HG02885 (cell line): ENCODE results near the gene CCDC149.

Experiments used
- ATAC-seq: cut with Tn5 transposase; IDR thresholded peaks from one replicate; pipeline ENCODE4 v1.9.1; 2021; ENCODE audit warnings: mild to moderate bottlenecking; ENCODE audit not compliant: unreplicated experiment, poor library complexity

CCDC149 gene

DNA sequence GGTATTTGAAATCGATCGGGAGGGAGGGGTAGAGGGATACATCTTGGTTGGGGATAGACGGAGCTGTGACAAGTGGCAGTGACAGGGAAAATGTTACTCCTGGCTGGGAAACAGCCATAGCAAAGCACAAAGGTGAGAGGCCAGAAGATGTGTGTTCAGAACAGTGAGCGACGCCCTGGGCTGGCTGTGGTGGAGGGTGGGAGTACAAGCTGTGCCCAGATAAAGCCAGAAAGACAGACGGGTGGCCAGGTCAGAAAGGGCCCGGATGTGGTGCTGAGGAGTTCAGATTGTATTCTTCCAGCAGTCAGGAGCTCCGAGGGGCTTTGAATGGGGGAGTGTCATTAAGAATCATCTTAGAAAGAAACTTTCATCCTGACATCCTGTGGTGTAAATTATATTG is 27.9 kb downstream of the CCDC149 start:
- ATAC-seq = no peak

DNA sequence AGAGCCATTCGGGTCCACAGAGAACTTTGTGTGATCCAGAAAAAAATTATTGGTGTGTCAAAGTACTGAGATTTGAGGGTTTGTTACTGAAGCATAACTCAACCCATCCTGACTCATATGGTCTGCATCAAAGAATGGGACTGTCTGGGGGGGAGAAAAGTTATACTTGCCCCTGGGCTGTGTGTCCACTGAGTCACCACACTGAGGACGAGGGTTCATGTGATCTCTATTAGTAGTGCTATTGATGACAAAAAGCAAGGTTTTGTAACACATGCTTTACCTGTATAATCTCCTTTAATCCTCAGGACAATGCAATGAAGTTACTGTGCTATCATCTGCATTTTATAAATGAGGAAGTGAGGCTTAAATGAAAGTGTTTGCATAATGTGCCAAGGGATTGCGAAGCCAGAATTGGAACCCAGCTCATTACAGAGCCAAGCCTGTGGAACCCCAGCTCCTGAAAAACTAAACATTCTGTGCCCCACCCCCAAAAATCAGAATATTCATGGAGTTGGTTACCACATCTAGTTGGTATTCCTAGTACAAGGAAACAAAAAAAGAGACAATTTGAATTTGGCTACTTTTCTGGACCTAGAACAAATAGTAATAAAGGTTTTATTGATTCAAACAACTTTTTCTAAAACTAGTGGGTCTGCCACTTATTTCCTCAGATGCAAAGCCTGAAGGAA is 31.2 kb downstream of the CCDC149 start:
- no peak for ATAC-seq

DNA sequence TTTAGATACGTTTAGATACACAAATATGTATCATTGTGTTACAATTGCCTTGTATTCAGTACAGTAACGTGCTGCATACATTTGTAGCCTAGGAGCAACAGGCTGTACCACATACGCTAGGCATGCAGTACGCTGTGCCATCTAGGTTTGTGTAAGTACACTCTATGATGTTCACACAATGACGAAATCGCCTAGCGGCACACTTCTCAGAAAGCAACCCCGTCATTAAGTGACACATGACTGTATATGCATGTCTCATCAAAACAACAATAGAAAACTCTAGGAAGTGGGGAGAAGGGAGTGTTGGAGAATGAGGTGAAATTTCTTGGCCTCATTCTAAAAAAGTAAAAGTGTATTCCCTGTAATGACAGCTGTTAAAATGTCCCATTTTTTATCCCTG is 32.7 kb downstream of the CCDC149 start:
- no peak for ATAC-seq

DNA sequence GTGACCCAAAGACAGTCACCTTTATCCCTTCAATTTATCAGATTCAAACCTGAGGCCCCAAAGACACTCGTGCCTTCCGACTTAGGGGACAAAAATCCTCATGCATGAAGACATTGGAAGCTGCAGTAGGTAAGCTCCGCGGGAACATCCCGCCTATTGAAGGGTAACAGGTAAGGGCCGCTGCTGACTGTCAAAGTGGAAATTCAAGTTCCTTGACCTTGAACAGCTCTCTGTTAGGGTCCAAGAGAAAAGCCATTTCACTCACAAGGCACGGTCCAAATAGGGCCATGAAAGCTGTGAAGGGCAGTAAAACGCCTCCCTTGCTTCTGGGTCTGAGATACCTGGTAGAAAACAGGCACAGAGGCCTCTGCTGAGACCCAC is 34.2 kb downstream of the CCDC149 start:
- no peak for ATAC-seq

DNA sequence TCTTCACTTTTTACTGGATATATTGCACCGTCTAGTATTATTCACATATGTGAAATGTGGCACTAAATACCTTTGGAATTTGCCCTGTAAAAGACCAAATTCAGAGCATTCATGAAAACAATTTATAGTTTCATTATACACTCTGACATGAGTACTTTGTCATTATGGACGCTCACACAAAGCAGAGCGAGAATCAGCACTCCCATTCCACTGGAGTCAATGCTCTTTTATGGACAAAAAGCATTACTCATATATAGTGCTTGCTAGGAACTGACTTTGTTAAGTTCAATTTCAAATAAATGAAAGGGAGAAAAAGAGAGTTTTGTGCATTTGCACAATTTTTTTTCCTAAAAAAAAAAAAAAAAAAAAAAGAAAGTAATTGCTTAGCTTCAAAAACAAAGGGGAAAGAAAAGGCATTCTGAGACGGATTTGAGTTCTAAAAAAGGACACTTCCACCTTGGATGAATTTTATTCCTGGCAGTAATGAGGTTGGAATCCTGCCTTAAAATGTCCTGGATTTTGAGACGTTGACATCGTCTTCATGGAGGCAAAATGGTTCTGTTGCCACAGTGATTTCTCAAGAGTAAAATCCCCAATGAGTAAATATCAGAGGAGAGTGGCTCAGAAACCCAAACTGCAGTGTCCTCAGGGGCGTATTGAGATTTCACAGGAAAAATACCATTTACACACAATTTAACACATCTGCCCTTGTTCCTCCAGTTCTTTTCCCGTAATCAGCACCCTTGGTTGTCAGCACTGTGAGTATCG is 34.8 kb downstream of the CCDC149 start:
- no peak for ATAC-seq

DNA sequence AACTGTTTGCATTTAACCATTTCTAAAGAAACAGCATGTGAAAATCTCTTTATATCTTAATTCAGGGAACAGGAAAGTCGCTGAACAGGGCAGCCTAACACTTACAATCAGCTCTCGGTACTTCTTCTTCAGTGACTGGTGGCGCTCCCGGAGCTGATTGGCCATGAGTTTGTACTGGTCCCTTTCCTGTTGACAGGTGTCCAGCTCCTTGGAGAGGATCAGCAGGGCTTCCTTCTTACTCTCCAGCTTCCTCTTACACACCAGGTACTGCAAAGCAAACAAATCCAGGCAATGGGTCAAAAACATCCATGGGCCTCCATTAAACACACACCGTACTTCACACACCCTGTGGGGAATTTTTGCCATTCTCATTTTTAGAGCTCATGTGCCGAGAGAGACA is 36.4 kb downstream of the CCDC149 start:
- no peak for ATAC-seq

DNA sequence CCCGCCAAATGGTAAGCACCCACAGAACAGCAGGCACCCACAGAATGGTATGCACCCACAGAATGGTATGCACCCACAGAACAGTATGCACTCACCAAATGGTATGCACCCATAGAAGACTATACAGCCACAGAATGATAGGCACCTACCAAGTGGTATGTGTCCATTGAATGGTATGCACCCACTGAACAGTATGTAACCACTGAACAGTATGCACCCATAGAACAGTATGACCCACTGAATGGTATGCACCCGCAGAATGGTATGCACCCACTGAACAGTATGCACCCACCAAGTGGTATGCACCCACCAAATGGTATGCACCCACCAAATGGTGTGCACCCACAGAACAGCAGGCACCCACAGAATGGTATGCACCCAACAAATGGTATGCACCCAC is 40.1 kb downstream of the CCDC149 start:
- no peak for ATAC-seq

DNA sequence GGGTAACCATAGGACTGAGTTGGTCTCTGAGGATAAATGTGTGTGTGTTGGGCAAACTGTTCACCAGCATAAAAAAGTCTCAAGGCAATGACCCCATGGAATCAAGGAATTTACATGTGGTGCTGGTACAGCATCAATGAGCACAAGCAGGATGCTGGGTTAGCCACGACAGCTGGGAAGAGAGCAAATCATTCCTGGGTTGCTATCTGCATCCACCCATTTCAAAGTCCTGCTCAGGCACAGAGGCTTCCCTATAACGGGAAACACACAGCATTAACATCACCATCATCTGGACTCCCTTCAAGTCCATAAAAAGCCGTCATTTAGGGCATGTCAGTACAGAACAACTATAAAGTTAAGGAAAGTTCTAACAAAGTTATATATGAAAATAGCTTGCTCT is 41.6 kb downstream of the CCDC149 start:
- ATAC-seq = no peak

DNA sequence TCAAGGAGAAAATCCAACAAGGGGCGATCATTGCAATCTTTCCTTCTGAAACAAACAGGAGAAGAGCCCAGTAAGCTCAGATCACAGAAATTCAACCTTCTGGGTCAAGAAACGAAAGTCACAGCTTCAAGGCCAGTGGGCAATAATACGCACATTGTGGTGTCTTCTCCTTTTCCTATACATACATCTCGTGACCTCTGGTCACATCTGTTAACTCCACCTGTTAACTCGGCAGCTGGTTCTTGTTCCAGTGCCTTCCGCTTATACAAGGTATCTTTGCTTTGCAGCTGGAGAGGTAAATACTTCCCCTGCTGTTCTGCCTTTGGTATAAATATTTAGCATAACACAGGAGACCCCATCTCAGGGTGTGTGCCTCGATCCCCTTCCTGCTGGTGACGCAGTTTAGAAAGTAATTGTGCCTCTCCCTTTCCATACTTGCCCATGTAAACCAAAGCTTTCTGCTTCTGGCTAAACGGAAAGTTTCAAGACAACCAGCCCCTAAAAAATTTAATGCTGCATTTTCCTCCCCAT is 45.0 kb downstream of the CCDC149 start:
- no peak for ATAC-seq

DNA sequence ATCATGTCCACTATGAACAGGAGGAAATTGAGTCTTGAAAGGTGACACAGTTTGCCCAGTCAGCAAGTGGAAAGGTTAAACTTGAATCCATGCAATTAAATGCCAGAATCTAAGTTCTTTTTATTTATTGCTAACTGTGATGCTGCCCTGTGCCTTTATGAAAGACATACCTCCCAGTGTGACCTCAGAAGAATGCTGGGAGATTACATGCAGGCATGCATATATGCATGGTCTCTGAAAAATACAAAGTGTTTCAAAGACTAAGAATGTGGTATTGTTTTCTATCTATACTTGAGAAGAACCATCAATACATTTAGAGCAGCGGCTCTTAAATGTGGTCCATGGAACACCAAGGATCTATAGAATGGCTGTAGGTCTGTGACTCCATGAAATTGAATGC is 45.6 kb downstream of the CCDC149 start:
- no peak for ATAC-seq

DNA sequence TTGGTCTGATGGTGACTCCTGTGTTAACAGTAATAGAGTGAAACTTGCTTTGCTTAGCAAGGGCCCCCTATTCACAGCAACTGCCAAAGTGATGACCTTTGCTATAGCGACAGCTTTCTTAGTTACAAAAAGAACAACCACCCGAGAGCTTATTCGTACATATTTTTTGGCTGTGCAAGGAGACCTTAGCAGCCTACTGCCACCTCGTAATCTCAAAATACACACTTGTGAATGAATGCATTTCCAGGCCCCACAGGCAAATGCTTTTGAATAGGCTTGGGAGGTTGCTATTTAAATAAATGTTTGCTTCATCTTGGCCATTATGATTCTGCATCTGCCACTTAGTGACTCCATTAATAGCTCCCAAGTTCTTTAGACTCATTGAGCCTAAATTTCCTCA is 47.4 kb downstream of the CCDC149 start:
- ATAC-seq = no peak

DNA sequence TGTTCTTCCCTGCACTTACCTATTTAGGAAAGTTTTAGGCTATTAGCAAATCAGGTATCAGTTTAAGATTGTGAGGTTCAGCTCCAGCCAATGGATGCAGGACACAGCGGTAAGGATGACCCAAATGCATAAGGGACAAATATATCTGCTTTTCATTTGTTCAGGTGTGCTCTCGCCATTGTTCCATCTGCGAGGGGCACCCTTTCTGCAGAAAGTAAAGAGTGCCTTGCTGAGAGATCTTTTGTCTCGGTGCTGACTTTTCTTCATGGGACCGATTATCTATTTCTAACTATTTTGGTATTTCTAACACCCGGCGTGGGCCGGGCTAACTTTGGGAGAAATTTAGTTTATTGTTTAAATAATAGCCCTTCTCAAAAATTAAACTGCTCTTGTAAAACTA is 49.0 kb downstream of the CCDC149 start:
- no peak for ATAC-seq

DNA sequence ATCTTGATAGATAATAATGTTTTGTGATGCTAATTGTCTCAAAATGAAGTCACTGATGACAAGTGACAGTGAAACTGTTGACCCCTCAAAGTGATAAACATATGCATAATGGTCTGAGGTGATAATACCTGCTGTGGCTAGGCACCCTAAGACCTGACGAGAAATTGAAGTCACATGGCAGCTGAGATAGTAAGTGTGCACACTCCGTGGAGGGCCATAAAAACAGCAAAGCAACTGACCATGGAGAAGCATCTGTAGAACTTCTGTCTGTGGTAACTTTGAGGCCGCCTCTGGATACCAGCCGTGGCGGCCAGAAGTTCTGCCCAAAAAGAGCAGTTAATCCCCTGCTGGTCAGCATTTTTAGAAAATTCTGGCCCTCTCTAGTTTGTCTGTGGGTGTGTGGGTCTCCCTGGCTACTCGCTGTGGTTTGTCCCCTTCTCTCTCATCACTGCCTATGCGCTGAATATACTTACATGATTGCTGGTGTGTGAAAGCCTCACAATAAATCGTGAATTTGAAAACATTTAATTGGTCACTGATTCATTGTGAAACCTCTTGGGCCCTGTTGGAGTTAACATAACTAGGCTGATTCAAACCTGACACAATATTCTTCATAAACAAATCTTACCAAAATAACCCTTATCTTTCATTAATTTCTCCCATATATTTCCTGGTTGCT is 50.6 kb downstream of the CCDC149 start:
- peak; percentile 80 for ATAC-seq

DNA sequence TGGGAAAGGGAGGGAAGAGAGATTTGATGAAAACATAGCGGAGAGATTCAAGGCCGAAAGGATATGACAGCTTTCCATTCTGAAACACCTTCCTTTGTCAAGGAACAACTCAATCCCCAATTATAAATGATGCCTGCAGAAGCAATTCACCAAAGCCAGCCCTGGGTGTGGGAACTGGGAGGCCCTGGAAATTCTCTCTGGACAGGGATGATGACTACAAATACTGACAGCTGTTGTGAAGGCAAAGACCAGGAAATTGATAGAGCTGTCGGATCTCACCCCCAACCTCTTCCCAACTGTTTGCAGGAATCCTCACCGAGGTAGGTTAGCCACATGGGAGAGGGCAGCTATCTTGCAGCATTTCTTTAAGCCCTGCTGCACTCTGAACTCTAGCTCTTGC is 54.3 kb downstream of the CCDC149 start:
- ATAC-seq = no peak

DNA sequence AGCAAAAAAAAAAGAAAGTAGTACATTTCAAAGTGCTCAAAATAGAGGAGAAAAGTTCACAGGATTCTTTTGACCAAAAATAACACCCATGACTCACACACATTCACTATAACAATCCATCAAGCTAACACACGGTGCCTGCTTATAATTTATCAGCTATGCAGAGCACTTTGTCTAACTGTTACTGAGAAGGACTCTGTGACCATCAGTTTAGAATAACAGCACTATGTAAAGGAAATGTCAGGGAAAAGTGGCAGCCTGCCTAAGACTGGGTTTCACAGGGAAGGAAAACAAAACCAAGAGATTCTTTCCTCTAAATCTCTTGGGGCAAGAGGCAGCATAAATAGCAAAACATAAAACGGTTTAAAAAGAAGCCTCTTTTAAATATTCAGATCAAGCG is 54.8 kb downstream of the CCDC149 start:
- no peak for ATAC-seq

DNA sequence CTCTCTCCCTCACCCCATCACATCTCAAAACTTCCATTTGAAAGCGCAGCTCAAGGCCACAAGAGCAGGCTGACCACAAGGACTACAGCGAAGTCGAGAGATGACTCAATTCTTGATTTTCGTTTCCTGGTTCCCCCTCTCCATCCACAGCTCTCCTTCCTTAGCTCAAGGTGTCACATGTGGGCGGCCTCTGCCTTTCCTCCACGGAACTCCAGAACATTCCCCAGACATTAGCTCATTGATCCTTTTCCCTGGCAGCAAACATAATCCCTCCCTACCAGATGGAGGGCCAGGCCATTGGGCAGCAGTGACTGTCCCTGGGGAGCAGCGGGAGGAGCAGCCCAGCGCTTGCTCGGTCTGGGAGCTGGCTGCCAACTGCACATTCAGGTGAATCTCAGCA is 56.3 kb downstream of the CCDC149 start:
- peak; percentile 99 for ATAC-seq

DNA sequence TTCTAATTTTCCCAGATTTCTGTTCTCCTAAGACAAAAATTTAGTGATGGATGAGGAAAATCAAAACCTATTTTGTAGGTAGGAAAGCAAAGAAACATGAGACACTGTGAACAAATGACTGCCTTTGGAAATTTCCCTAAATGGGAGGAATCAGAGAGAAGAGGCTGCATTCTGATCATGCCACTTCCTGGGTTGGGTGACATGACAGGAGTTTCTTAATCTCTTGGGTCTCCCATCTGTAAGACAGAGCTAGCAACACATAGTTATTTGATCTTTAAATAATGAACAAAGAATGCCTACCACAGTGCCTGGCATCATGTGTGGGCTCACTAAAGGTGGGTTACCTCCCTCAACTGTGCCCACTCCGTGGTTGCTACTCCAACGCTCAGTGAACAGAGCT is 57.1 kb downstream of the CCDC149 start:
- ATAC-seq = no peak

DNA sequence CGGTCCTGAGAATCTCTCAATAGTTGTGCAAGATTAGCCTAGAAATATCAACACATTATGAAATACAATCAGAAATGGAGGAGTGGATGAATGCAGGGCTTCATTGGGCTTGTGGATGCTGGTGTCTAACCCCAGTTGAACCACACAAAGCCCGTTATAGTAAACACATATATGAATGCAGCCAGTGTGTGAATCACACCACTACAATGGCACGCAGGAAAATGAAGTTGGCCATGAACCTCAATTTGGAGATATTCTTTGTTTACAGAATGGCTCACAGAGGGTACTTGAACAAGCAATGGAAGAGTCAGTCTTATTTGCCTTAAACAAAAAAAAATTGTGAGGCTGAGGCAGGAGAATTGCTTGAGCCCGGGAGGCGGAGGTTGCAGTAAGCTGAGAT is 59.7 kb downstream of the CCDC149 start:
- ATAC-seq = no peak

DNA sequence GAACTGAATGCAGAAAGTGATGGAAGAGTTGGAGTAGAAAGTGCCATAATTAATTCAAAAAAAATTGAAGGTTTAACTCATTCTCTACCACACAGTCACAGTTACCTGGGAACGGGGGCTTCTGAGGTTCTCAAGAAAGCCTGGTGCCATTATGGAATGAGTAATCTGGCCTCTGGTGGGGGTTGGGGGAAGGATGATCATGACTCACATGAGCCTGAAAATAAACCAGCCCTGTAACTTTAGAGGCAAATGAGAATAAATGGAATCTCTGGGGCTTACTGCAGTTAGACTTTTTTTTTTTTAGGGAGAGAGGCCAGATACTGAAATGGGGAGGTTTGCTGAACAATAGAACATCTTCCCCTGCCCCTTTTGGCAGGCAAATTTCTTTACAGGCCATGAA is 62.2 kb downstream of the CCDC149 start:
- no peak for ATAC-seq

DNA sequence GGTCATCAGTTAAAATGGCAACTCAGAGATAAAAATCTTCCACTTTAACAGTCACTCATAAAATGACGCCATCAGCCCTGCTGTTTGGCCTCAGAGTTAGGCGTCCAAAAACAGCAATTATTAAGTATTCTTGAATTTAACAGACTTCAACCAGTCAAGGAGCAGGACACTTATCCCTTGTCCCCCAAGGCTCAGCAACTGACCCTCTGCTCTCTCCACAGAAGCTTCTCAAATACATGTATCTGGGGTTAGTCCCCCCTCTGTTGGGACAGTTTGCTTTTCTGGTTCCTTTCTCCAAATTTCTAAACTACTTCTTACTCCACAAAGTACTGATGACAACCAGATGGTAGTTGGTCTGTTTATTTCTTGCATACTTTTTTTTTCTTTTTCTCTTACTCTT is 63.1 kb downstream of the CCDC149 start:
- no peak for ATAC-seq

DNA sequence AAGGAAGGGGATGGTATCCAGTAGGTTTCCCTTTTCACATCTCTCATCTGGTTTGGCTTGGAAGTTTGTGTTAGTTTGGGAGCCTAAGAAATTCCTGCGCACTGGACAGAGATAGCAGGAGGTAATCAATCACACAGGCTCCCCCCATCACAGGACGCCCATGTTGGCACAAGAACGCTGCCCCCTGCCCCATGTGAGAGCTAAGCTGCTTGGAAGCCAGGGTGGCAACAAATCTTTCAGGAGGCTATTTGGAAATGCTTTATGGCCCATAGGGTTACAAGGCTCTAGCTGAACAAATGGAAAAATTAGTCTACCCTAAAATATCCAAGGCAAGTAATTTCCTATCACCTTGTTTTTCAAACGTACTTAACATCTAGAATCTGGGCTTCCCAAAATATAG is 63.5 kb downstream of the CCDC149 start:
- ATAC-seq = no peak
